HL-60 (cell line): ENCODE measurements around the gene THRB.

ENCODE experiments used
- GABPA ChIP-seq: IDR thresholded peaks from 2 replicates; pipeline ENCODE4 v1.6.1; 2012; ENCODE audit warnings: low read depth
- POLR2AphosphoS5 ChIP-seq: IDR thresholded peaks from 2 replicates; pipeline ENCODE4 v1.6.1; 2012; ENCODE audit warnings: low read depth
- TF ChIP-seq, protein P1 (sequence below): IDR thresholded peaks from one replicate; pipeline ENCODE4 v1.5.1; 2011; ENCODE audit warnings: low read length, control low read depth, inconsistent platforms; ENCODE audit not compliant: insufficient read depth
- TF ChIP-seq, protein P2 (sequence below): IDR thresholded peaks from 2 replicates; pipeline ENCODE4 v1.6.1; 2012; ENCODE audit warnings: low read depth; ENCODE audit not compliant: insufficient replicate concordance

DNA sequence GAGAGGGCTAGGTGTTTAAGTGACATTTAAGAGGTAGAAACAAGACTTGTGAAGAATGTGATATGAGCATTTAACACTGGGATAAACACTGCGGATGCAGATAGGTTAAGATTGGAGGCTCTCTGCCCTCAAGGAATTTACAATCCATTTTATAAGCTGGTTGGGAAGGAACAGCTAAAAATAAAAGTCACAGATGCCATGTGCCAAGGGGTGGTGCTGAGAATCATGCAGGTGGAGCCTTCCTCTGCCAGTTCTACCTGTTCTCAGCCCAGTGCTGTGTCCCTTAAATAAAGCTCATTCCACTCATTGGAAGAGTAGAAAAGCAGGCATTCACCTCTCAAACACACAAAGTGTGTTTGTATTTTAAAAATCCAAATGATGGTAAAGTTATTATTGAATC lies 261.9 kb downstream of the THRB start:
- TF ChIP-seq, protein P1, sequence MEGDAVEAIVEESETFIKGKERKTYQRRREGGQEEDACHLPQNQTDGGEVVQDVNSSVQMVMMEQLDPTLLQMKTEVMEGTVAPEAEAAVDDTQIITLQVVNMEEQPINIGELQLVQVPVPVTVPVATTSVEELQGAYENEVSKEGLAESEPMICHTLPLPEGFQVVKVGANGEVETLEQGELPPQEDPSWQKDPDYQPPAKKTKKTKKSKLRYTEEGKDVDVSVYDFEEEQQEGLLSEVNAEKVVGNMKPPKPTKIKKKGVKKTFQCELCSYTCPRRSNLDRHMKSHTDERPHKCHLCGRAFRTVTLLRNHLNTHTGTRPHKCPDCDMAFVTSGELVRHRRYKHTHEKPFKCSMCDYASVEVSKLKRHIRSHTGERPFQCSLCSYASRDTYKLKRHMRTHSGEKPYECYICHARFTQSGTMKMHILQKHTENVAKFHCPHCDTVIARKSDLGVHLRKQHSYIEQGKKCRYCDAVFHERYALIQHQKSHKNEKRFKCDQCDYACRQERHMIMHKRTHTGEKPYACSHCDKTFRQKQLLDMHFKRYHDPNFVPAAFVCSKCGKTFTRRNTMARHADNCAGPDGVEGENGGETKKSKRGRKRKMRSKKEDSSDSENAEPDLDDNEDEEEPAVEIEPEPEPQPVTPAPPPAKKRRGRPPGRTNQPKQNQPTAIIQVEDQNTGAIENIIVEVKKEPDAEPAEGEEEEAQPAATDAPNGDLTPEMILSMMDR = no peak
- TF ChIP-seq POLR2AphosphoS5 = no peak
- TF ChIP-seq GABPA = no peak
- TF ChIP-seq, protein P2, sequence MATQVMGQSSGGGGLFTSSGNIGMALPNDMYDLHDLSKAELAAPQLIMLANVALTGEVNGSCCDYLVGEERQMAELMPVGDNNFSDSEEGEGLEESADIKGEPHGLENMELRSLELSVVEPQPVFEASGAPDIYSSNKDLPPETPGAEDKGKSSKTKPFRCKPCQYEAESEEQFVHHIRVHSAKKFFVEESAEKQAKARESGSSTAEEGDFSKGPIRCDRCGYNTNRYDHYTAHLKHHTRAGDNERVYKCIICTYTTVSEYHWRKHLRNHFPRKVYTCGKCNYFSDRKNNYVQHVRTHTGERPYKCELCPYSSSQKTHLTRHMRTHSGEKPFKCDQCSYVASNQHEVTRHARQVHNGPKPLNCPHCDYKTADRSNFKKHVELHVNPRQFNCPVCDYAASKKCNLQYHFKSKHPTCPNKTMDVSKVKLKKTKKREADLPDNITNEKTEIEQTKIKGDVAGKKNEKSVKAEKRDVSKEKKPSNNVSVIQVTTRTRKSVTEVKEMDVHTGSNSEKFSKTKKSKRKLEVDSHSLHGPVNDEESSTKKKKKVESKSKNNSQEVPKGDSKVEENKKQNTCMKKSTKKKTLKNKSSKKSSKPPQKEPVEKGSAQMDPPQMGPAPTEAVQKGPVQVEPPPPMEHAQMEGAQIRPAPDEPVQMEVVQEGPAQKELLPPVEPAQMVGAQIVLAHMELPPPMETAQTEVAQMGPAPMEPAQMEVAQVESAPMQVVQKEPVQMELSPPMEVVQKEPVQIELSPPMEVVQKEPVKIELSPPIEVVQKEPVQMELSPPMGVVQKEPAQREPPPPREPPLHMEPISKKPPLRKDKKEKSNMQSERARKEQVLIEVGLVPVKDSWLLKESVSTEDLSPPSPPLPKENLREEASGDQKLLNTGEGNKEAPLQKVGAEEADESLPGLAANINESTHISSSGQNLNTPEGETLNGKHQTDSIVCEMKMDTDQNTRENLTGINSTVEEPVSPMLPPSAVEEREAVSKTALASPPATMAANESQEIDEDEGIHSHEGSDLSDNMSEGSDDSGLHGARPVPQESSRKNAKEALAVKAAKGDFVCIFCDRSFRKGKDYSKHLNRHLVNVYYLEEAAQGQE = no peak
